KMS-11 (cell line): ENCODE measurements around the gene PCNX1.
"Not testable (repeated sequence)": the region's sequence is repeated elsewhere in the genome, so short reads cannot be mapped to it uniquely, and the experiment has no call there.

Source experiments
- H2AFZ ChIP-seq: fragments of 200-600 bp; sonication (generic); 2 replicates; pipeline ENCODE4 v1.6.1; 2016; ENCODE audit warnings: antibody characterized with exemption, mixed run types, low read depth
- H3K27ac ChIP-seq: fragments of 200-600 bp; sonication (generic); 2 replicates; pipeline ENCODE4 v1.6.1; 2016; ENCODE audit warnings: mild to moderate bottlenecking, mixed run types
- H3K27me3 ChIP-seq: fragments of 200-600 bp; sonication (generic); 2 replicates; pipeline ENCODE4 v1.6.1; 2017; ENCODE audit warnings: mild to moderate bottlenecking, low read depth, mixed run types, moderate library complexity; ENCODE audit not compliant: insufficient read depth
- H3K36me3 ChIP-seq: fragments of 200-600 bp; sonication (generic); 2 replicates; pipeline ENCODE4 v1.6.1; 2017; ENCODE audit warnings: mild to moderate bottlenecking, mixed run types; ENCODE audit not compliant: insufficient read depth
- H3K4me1 ChIP-seq: fragments of 200-600 bp; sonication (generic); 2 replicates; pipeline ENCODE4 v1.6.1; 2016; ENCODE audit warnings: mild to moderate bottlenecking, low read depth, mixed run types; ENCODE audit not compliant: poor library complexity, severe bottlenecking
- H3K4me2 ChIP-seq: fragments of 200-600 bp; sonication (generic); 2 replicates; pipeline ENCODE4 v1.7.0; 2016; ENCODE audit warnings: mild to moderate bottlenecking, mixed run types
- H3K4me3 ChIP-seq: fragments of 200-600 bp; sonication (generic); IDR thresholded peaks from 2 replicates; pipeline ENCODE4 v1.6.1; 2017; ENCODE audit warnings: low read depth, low read length, mixed read lengths; ENCODE audit not compliant: insufficient read depth
- H3K79me2 ChIP-seq: fragments of 200-600 bp; sonication (generic); 2 replicates; pipeline ENCODE4 v1.6.1; 2016; ENCODE audit warnings: low read depth, mixed run types; ENCODE audit not compliant: insufficient read depth
- H3K9ac ChIP-seq: fragments of 200-600 bp; sonication (generic); 2 replicates; pipeline ENCODE4 v1.6.1; 2016; ENCODE audit warnings: mild to moderate bottlenecking, mixed run types
- H4K20me1 ChIP-seq: fragments of 200-600 bp; sonication (generic); 2 replicates; pipeline ENCODE4 v1.6.1; 2016; ENCODE audit warnings: mild to moderate bottlenecking, mixed run types; ENCODE audit not compliant: insufficient read depth
- TF ChIP-seq, protein P1 (sequence below): fragments of 200-600 bp; sonication (generic); conservative IDR thresholded peaks from 2 replicates; pipeline ENCODE4 v1.6.1; 2017; ENCODE audit warnings: low read depth, mild to moderate bottlenecking, antibody characterized with exemption, low read length, moderate library complexity, mixed read lengths

Gene PCNX1

DNA sequence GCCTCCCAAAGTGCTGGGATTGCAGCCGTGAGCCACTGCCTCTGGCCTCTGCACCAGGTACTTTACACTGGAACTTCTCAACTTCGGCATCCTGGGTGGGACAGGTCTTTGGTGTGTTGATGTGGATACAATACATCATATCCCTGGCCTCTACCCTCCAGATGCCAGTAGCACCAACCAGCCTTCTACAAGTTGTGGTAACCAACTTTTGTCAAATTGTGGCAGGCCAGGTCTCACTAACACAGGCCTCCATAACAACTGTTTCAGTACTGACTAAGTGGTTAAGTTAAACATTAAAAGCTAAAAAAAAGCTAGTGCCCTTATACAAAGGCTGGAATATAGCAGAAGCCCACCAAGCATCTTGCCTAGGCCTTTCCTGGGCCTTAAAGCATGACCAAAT, 232.9 kb downstream of the PCNX1 start:
- TF ChIP-seq, protein P1, sequence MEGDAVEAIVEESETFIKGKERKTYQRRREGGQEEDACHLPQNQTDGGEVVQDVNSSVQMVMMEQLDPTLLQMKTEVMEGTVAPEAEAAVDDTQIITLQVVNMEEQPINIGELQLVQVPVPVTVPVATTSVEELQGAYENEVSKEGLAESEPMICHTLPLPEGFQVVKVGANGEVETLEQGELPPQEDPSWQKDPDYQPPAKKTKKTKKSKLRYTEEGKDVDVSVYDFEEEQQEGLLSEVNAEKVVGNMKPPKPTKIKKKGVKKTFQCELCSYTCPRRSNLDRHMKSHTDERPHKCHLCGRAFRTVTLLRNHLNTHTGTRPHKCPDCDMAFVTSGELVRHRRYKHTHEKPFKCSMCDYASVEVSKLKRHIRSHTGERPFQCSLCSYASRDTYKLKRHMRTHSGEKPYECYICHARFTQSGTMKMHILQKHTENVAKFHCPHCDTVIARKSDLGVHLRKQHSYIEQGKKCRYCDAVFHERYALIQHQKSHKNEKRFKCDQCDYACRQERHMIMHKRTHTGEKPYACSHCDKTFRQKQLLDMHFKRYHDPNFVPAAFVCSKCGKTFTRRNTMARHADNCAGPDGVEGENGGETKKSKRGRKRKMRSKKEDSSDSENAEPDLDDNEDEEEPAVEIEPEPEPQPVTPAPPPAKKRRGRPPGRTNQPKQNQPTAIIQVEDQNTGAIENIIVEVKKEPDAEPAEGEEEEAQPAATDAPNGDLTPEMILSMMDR = no peak

DNA sequence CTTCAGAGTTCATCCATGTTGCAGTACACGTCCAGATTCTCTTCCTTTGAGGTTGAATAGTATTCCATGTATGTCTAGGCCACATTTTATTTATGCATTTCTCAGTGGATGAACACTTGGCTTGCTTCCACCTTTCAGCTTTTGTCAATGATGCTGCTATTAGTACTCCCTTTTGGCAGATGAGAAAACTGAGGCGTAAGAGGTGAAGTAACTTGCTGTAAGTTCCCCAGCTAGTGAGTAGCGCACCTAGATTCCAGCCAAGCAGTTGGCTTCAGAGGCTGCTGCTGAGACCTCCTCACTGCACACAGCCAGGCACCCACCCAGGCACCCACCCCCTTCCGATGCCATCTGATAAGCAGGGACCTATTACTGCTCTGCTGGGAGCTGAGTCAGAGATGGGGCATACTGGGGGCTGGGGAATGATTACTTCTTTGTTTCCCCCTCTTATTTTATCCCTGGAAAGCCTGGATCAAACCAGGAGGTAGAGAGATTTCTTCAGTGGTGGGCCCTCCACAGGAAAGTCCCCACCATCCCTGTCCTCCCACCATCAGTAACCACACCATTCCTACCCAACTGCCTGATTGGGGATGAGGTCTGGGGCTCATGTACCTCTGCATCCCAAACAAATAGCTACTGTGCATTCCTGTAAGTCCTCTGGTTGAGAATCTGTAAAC, 234.6 kb downstream of the PCNX1 start:
- TF ChIP-seq, protein P1 = no peak
- Histone ChIP-seq H3K4me3 (no peak overlapping the region), H3K27ac (no peak overlapping the region), H3K4me2 (peak overlapping the region; percentile 17; the same call in 1 of the 2 replicates), H3K79me2 (no peaks in the 10 kb centered on the region), H3K36me3 (no peaks in the 10 kb centered on the region), H3K27me3 (no peaks in the 10 kb centered on the region), H3K4me1 (peaks cover 11% of the 10 kb centered on the region), H4K20me1 (no peaks in the 10 kb centered on the region), H2AFZ (no peak overlapping the region), H3K9ac (no peak overlapping the region)

More for the DNA sequence above, 232.9 kb downstream of the PCNX1 start:
- H3K4me2 ChIP-seq = no peak overlapping the region
- no peaks in the 10 kb centered on the region for H3K27me3 ChIP-seq
- H2AFZ ChIP-seq = no peak overlapping the region
- no peak overlapping the region for H3K4me3 ChIP-seq
- H3K9ac ChIP-seq = no peak overlapping the region
- no peak overlapping the region for H3K27ac ChIP-seq
- no peaks in the 10 kb centered on the region for H4K20me1 ChIP-seq
- H3K79me2 ChIP-seq = no peaks in the 10 kb centered on the region
- peaks cover 11% of the 10 kb centered on the region for H3K4me1 ChIP-seq
- H3K36me3 ChIP-seq = no peaks in the 10 kb centered on the region

DNA sequence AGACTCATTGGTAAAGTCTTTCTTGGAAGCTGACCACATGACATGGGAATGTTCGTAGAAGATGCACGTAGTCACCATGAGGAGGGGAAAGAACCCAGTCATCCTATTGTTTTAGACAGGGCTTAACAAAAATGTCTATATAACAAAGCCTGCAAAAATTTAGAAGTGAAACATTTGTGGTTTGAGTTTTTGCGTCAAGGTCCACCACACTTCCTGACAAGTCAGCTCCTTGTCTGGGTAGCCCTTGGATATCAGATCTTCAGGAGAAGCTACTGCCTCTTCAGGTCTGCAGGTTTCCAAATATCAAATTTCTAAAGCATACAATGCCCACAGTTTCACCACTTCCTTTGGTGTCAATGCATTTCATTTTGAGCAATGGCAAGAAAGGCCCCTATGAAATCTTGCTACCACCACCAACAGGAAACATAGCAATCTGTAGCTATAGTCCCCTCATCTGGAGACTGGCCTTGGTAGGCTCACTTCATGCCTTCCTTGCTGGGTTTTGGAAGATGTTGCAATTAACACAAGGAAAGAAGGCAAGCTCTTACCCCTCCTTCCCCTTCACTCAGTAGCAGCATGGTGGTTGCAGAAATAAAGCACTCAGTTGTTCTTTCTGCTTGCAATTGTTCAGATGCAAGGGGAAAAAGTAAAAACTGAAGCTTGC, 235.2 kb downstream of the PCNX1 start:
- TF ChIP-seq, protein P1 = no peak
- H3K27ac ChIP-seq = no peak overlapping the region
- no peak overlapping the region for H3K4me3 ChIP-seq
- H3K4me1 ChIP-seq = peaks cover 11% of the 10 kb centered on the region
- H4K20me1 ChIP-seq = no peaks in the 10 kb centered on the region
- no peaks in the 10 kb centered on the region for H3K27me3 ChIP-seq
- H3K36me3 ChIP-seq = no peaks in the 10 kb centered on the region
- no peaks in the 10 kb centered on the region for H3K79me2 ChIP-seq
- peak overlapping the region; percentile 17; the same call in 1 of the 2 replicates for H3K4me2 ChIP-seq
- no peak overlapping the region for H2AFZ ChIP-seq
- H3K9ac ChIP-seq = no peak overlapping the region

DNA sequence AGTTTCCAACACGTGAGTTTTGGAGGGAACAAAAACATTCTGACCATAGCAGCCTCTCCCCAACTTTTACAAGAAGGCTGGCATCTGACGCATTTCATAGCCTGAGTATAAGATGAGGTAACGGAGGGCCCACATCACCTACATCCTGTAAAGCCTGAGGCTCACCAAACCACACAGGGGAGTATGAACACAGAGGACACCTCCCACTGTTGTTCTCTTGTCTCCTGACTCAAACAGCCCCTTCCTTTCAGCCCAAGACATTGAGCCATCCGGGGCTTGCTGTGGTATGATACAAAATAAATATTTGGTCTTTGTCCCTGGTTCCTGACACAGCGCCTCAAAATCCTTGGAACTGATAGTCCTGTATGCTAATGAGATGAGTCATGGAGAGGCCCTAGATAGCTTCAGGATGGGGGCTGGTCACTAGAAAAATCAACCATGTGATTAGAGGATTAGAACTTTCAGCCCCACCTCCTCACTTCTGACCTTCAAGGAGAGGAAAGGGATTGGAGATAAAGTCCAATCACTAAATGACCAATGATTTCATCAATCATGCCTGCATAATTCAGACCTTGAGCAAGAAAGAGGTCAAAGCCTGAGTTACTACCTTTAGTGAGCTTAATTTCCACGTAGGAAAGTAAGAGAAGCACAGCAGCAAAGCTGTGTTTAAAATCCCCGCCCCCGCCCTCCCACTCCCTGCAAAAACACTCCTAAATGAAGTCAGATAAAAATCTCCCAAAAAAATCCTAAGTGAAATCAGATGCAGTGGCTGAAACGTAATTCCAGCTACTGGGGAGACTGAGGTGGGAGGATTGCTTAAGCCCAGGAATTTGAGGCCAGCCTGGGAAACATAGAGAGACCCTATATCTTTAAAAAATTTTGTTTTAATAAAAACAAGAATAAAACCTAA, 236.4 kb downstream of the PCNX1 start:
- H3K4me3 ChIP-seq = no peak overlapping the region
- no peaks in the 10 kb centered on the region for H3K36me3 ChIP-seq
- H3K27me3 ChIP-seq = no peaks in the 10 kb centered on the region
- H3K27ac ChIP-seq = no peak overlapping the region
- no peak overlapping the region for H3K9ac ChIP-seq
- H3K4me2 ChIP-seq = no peak overlapping the region
- no peaks in the 10 kb centered on the region for H4K20me1 ChIP-seq
- no peaks in the 10 kb centered on the region for H3K79me2 ChIP-seq
- peaks cover 11% of the 10 kb centered on the region for H3K4me1 ChIP-seq
- TF ChIP-seq, protein P1 = no peak
- H2AFZ ChIP-seq = no peak overlapping the region

DNA sequence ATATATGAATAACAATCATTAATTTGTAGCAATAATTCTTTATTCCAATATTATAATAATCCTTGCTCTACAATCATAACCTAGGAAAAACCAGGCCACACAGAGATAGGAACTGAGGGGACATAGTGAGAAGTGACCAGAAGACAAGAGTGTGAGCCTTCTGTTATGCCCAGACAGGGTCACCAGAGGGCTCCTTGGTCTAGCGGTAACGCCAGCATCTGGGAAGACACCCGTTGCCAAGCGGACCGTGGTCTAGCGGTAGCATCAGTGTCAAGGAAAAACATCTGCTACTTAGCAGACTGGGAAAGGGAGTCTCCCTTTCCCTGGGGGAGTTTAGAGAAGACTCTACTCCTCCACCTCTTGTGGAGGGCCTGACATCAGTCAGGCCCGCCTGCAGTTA, 240.1 kb downstream of the PCNX1 start:
- H3K79me2 ChIP-seq, H3K4me2 ChIP-seq, H3K36me3 ChIP-seq, H3K27ac ChIP-seq, H2AFZ ChIP-seq, H3K27me3 ChIP-seq, H3K4me3 ChIP-seq, H3K9ac ChIP-seq, H3K4me1 ChIP-seq, H4K20me1 ChIP-seq: not testable (repeated sequence)
